ENCODE data around the gene RSRC1.
A peak's percentile ranks its signal among the peaks of the same experiment; 100 is the strongest.

DNA sequence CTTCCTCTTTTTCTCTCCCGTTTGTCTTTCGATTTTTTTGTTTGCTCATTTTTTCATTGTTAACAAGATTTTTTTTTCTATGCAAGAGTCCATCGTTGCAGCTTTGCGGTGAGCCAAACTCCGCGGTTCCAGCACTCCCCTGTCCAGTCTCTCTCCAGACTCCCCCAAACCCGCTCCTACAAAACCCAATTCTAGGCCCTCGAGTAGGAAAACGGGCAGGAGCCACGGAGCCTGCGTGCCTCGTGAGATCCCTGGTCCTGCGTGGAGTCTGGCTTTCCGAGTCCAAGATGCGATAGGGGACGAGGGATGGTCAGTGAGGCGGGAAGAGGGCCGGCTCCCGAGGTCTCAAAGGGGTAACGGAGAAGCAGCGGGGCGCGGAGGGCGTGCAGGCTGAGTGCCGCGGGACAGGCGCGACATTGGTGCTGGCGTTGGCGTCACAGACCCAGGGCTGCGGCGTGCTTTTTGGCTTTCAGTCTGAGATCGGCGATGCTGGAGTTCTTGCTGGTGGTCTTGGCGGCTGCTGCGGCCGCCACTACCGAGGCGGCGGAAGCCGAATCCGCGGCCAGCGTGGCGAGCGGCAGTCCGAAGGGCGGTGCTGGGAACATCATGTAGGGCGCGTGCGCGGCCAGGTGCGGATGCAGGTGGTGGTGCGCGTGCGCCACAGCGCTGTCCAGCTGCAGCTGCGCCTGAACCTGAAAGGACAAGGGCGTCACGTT lies 12.1 kb upstream of the RSRC1 start:
- TF ChIP-seq, protein P1, sequence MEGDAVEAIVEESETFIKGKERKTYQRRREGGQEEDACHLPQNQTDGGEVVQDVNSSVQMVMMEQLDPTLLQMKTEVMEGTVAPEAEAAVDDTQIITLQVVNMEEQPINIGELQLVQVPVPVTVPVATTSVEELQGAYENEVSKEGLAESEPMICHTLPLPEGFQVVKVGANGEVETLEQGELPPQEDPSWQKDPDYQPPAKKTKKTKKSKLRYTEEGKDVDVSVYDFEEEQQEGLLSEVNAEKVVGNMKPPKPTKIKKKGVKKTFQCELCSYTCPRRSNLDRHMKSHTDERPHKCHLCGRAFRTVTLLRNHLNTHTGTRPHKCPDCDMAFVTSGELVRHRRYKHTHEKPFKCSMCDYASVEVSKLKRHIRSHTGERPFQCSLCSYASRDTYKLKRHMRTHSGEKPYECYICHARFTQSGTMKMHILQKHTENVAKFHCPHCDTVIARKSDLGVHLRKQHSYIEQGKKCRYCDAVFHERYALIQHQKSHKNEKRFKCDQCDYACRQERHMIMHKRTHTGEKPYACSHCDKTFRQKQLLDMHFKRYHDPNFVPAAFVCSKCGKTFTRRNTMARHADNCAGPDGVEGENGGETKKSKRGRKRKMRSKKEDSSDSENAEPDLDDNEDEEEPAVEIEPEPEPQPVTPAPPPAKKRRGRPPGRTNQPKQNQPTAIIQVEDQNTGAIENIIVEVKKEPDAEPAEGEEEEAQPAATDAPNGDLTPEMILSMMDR (conservative IDR thresholded peaks at IDR 0.05 in 1 of 2, IDR thresholded peaks at IDR 0.05 in 1 of 2; ENCODE audit: low read depth in 1 of 2, low read length in 2 of 2): no peak
- peak; percentile 93 for TF ChIP-seq EZH2 (IDR thresholded peaks at IDR 0.05; ENCODE audit: low read length, missing control alignments)
